Upper lobe of left lung (tissue), 4 donors: Measurements from ENCODE around the gene APP.

ENCODE experiments used
- POLR2A ChIP-seq, 4 donors: fragments of 450-650 bp; IDR thresholded peaks; one replicate each; pipeline ENCODE4 v1.5.1; 2016 to 2017; ENCODE audit warnings: antibody characterized with exemption in 4 of 4, mild to moderate bottlenecking in 2 of 4
- TF ChIP-seq, protein P1 (sequence below), 6 experiments: fragments of 450-650 bp in 4 of 6; fragments of 200-600 bp in 2 of 6; sonication (generic) in 2 of 6; IDR thresholded peaks; one replicate each; pipeline ENCODE4 v1.5.1; 2016 to 2019; ENCODE audit warnings: antibody characterized with exemption in 6 of 6

DNA sequence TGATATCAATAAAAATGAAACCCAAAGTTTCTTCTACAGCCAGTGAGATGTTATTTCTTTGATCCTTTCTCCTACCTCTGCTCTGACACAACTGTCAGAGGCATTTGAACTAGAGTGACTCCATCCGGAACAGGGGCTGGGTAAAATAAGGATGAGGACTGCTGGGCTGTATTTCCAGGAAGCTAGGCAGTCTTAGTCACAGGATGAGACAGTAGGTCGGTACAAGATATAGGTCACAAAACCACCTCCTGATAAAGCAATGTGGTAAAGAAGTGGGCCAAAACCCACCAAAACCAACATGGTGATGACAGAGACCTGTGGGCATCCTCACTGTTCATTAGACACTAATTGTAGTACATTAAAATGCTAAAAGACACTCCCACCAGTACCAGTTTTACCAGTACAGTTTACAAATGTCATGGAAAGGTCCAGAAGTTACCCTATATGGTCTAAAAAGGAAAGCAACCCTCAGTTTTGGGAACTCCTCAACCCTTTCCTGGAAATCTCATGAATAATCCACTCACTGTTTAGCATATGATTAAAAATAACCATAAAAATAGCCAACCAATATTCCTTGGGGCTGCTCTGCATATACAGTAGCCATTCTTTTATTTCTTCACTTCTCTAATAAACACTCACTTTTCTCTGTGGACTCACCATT, 339.1 kb downstream of the APP start:
- TF ChIP-seq, protein P1, sequence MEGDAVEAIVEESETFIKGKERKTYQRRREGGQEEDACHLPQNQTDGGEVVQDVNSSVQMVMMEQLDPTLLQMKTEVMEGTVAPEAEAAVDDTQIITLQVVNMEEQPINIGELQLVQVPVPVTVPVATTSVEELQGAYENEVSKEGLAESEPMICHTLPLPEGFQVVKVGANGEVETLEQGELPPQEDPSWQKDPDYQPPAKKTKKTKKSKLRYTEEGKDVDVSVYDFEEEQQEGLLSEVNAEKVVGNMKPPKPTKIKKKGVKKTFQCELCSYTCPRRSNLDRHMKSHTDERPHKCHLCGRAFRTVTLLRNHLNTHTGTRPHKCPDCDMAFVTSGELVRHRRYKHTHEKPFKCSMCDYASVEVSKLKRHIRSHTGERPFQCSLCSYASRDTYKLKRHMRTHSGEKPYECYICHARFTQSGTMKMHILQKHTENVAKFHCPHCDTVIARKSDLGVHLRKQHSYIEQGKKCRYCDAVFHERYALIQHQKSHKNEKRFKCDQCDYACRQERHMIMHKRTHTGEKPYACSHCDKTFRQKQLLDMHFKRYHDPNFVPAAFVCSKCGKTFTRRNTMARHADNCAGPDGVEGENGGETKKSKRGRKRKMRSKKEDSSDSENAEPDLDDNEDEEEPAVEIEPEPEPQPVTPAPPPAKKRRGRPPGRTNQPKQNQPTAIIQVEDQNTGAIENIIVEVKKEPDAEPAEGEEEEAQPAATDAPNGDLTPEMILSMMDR (IDR thresholded peaks at IDR 0.05), result no peak
- no peak for TF ChIP-seq POLR2A (IDR thresholded peaks at IDR 0.05)
